Measurements from ENCODE around the gene STAC.
"Not testable (repeated sequence)": the region's sequence is repeated elsewhere in the genome, so short reads cannot be mapped to it uniquely, and the experiment has no call there.

STAC gene

DNA sequence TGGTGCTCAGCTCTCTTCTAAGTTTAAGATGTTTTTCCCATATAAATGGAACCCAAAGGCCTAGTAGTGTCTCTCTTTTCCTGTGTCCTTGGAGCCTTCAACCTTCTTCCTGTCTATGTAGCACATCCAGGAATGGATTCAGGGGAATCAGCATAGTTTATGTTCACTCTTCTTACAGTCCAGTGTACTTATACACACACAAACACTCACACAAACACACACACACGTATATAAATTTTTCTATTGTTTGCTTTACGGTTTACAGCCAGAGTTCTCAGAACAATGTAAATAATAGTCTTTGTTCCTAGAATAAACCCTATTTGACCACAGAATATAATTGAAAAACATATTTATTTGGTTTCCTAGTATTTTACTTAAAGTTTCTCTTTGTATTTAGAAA is 36.9 kb downstream of the STAC start:
- DNase-seq, result peak; percentile 0

- DNase-seq, result no peak
Measured at GRCh38 chr3:36418296-36418695, 38.0 kb downstream of the STAC start.

DNA sequence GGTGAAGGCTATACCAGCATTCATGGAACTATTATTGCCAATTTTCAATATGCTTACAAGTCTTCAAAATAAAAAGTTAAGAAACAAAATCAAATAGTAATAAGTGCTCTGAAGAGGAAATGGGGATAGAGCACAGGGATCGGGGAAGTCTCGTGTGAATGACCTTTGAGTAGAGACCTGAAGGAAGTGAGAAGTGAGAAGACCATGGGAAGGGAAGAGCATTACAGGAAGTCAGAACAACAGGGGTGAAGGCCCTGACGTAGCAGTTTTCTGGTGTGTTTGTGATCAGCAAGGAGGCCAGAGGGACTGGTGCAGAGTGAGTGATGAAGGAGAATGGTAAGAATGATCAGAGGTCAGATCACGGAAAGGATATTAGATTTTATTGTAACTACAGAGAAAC is 48.1 kb downstream of the STAC start:
- no peak for DNase-seq

DNA sequence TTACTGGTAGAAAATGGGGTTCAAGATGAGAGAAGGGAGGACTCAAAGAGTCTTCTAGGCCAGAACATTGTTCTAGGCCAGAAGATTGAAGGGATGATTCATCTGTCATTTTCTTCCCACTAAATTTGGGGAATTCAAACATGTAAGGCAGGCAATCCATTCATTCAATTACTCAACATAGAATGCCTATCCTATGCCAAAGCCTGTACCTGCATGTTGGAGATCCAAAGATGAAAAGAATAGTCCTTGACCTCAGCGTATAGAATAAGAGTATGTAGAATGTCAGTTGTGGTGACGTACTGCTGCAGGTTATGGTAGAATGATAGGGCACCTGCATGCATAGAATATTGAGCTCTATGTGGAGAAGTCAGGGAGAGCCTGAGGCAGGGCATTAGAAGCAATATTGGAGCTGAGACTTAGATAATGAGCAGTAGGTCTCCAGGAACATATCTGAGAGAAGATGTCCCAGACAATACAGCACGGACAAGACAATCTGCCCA is 49.7 kb downstream of the STAC start:
- DNase-seq, result no peak

- DNase-seq, result no peak
Measured at GRCh38 chr3:36433511-36433910, 53.2 kb downstream of the STAC start.

- DNase-seq, result no peak
Measured at GRCh38 chr3:36434687-36435426, 54.6 kb downstream of the STAC start.

- DNase-seq, result no peak
Measured at GRCh38 chr3:36443028-36443686, 62.9 kb downstream of the STAC start.

- DNase-seq, result no peak
Measured at GRCh38 chr3:36444909-36445308, 64.6 kb downstream of the STAC start.

DNA sequence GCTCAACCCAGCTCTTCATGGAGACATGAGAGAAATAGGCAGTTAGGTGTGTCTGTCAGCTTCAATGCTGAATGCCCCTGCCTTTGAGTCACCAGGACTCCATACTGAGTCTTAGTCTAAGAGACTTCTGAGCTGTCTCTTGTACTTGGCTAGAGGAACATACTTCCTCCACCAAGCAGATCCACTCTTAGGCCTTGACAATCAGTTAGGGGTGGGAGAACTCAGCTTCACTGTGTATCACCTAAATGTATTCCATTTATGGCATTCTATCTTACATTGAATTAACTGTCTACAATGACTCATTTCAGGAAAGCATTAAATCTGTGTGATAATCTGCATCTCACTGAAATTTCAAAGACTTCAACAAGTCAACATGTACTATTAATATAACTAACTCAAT is 66.0 kb downstream of the STAC start:
- DNase-seq, result no peak

DNA sequence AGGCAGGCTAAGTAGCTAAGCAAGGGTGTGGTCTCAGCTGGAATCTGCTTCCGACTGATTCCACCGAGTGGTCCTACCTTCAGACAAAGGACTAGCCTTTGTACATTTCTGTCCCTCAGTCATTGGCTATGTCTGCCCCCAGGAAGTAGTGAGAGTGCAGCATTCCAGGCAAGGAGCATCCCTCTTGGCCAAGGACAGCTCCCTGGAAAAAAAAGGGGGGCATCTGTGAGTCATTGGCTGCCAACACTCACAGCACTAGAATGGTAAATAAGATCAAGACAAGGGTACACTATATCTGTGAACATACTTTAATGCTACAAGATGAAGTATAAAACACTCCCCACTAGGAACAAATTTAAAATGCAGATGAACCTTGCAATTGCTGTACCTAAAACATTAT is 66.8 kb downstream of the STAC start:
- DNase-seq, result no peak

GRCh38 chr3:36451816-36452215 is 71.5 kb downstream of the STAC start:
- no peak for DNase-seq

DNA sequence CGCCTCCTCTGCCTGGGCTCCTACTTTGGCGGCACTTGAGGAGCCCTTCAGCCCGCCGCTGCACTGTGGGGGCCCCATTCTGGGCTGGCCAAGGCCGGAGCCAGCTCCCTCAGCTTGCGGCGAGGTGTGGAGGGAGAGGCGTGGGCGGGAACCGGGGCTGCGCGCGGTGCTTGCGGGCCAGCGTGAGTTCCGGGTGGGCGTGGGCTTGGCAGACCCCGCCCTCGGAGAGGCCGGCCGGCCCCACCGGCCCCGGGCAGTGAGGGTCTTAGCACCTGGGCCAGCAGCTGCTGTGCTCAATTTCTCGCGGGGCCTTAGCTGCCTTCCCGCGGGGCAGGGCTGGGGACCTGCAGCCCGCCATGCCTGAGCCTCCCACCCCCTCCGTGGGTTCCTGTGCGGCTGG is 72.9 kb downstream of the STAC start:
- not testable (repeated sequence) for DNase-seq

GRCh38 chr3:36453896-36454295 is 73.6 kb downstream of the STAC start:
- not testable (repeated sequence) for DNase-seq

DNA sequence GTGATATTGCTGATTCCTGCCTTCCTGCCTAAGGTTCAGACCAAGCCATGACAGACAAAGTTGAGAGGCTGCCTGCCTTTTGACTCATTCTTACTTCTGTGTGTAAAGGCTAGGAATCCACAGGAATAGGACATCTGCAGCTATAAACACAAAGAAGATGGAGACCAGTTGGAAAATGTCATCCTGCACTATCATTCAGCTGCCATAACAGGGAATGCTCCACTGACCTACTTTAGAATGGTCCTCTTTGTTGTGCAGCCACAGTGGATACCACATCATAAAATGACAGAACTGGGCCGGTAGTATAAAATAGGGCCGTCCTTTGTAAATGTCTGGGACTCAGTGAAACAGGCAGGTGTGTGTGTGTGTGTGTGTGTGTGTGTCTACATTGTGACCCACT is 75.1 kb downstream of the STAC start:
- DNase-seq, result no peak

GRCh38 chr3:36456784-36457183 is 76.5 kb downstream of the STAC start:
- DNase-seq, result no peak

- DNase-seq, result no peak
Measured at GRCh38 chr3:36457667-36458066, 77.4 kb downstream of the STAC start.

DNA sequence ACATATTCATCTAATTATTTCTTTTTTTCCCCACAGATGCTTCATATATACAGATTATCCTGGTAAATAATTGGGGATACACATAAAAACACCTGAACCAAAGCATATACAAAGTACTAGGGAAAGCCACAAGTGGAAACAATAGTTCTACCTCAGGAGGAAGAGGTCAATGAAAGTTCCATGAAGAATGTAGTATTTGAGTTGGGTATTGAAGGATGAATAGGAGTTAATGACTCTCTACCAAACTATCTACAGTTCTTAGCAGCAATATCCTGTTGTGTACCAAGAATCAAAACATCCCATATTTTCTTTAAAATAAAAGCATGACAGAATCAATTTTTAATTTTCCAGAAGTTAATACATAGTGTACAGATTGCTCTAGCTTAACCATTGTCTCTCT is 78.9 kb downstream of the STAC start:
- no peak for DNase-seq

- DNase-seq, result no peak
Measured at GRCh38 chr3:36461597-36461996, 81.3 kb downstream of the STAC start.

GRCh38 chr3:36472045-36472444 is 91.7 kb downstream of the STAC start:
- DNase-seq, result not testable (repeated sequence)

DNA sequence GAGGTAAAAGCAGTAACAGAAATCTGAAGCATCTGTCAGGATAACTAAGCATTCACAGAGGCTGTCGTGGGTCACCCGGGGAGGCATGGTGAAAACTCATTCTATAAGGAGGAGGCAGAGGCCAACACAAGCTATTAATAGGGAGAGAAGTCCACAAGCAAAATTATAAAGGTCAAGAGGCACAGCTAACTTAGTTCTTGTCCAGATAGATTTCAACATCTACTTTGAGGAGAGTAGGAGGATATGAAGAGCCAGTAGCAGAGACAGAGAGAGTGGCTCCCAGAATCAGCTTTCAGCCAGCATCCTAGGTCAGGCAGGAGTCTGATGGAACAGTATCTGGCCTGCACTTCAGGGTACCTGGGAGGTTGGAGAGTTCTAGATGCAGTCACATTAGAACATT is 95.3 kb downstream of the STAC start:
- no peak for DNase-seq

DNA sequence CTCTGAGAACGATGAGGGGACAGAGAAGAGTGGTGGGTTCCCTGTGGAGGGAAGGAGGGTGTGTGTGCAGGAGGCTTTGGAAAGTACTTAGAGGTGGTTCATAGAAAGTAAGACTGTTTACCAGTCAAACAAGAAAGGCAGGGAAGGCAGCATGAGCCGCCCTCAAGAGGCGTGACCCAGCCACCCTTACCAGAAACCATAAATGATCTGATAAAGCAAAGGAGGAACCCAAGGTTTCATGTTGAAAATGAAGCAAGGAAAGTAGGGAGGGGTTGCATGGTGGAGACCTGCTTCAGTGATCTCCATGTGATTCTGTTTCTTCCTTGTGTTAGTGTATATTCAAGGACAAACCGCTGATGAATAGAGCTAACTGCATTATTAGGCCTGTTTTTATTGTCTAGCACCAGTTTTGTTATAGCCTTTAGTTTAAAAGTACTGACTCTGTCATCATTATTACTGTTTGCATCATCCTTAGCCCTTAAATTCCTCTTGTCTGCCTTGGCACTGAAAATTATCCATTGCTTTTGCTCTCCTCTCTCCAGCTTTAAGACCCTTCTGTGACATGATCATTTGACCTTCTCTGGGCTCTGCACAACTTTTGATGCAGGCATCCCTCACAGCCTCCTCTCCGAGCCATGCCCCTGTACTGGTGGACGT is 96.1 kb downstream of the STAC start:
- DNase-seq, result no peak

GRCh38 chr3:36477655-36478054 is 97.4 kb downstream of the STAC start:
- no peak for DNase-seq

DNA sequence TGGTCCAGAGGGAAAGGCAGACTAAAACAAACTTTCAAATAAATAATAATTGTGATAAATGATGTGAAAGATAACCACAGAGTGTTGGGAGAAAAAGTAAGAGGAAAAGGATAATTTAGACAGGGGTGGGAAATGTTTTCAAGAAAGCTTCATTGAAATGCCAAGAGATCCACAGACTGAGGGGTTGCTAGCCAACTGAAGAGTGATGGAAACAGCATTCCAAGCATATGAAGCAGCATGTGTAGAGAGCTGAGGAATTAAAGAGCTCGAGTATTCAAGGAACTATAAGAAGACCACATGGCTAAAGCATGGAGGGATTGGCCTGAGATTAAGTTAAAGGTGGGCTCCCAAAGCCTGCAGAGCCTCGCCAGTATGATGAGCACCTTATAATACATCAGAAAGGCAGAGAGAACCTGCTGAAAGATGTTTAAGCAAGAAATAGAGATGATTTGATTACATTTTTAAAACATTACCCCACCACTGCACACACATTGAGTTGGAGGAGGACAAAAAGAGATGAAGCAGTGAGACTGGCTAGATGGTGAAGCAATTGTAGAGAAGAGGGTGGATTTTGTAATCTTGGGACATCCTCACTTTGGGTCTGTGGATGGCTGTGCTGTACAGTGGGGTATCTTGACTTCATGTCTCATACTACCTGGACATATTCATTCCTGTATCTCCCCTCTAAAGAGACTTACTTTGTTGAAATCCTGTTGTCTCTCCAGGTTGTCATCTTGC is 100.8 kb downstream of the STAC start:
- DNase-seq, result no peak

Measured in NCI-H510A treated with DMSO at 0.1 percent for 48 hours (cell line).